ENCODE data around the gene USP49. TPM values are rescaled to one million over a fixed set of nuclear protein-coding genes. Genes with fewer than 3 reads are reported as not detected.

USP49 gene
- total and polyA plus RNA-seq, 7 experiments from 2014 or later: 0.44 to 6.0 (median 2.4) TPM

GRCh38 chr6:41777551-41778285 lies 117.5 kb downstream of the USP49 start:
- H3K36me3 ChIP-seq (ENCODE audit: control insufficient read depth in 2 of 3, insufficient read depth in 3 of 3, low read length in 3 of 3): peaks cover 0 to 33% (median 0%) of the 10 kb centered on the region in 3 experiments
- no peaks in the 10 kb centered on the region for H3K27me3 ChIP-seq (ENCODE audit: control insufficient read depth in 2 of 2, insufficient read depth in 2 of 2, low read length in 2 of 2)
- H3K4me1 ChIP-seq (ENCODE audit: control insufficient read depth in 2 of 2, insufficient read depth in 2 of 2, low read length in 2 of 2): peaks cover 7 to 9% of the 10 kb centered on the region in 2 donors
- H3K4me3 ChIP-seq (ENCODE audit: low read length): no peak overlapping the region
- DNase-seq: no peak
- peaks cover 10 to 26% (median 20%) of the 10 kb centered on the region in 7 donors for H3K4me1 Mint-ChIP-seq
- H3K27ac ChIP-seq (ENCODE audit: low read depth, low read length): no peak overlapping the region
- H3K9me3 ChIP-seq (ENCODE audit: control insufficient read depth in 2 of 3, low read length in 3 of 3): no peaks in the 10 kb centered on the region
- peak overlapping the region in 4 of 10 donors; percentile 5 to 63 (median 14) for H3K4me3 Mint-ChIP-seq
- H3K36me3 Mint-ChIP-seq: peaks cover 0 to 19% (median 10%) of the 10 kb centered on the region in 5 donors
- H3K9me3 Mint-ChIP-seq: peaks cover 0 to 2% (median 0%) of the 10 kb centered on the region in 11 donors
- H3K27ac Mint-ChIP-seq: peak overlapping the region in 1 of 9 donors; percentile 24
- ChIA-PET POLR2A (interaction anchor here (0.7 to 1.4 kb wide), 3 partner anchors 10 to 135 kb away, joined by 3 to 7 read pairs (median 6); partner anchors contain the start of gene TOMM6), CTCF (interaction anchor here (1.1 kb wide), 1 partner anchor 9 kb away, joined by 4 read pairs; no protein-coding TSS in a partner anchor)
- intact Hi-C loops (cut with micrococcal nuclease): no loop called here
- H3K27me3 Mint-ChIP-seq: peaks cover 0 to 13% (median 0%) of the 10 kb centered on the region in 5 donors
- ATAC-seq: no peak

- Mint-ChIP-seq H3K36me3 (peaks cover 5 to 36% (median 17%) of the 10 kb centered on the region in 5 donors), H3K4me3 (no peak overlapping the region)
- no peak for ATAC-seq
Observed at GRCh38 chr6:41775293-41775882, 119.8 kb downstream of the USP49 start.

GRCh38 chr6:41774841-41775240 lies 120.3 kb downstream of the USP49 start:
- ATAC-seq (no peak), DNase-seq (no peak)
- H3K4me3 Mint-ChIP-seq: no peak overlapping the region
- Histone ChIP-seq H3K4me3 (ENCODE audit: low read length) (no peak overlapping the region), H3K9me3 (ENCODE audit: control insufficient read depth in 2 of 3, low read length in 3 of 3) (no peaks in the 10 kb centered on the region), H3K27me3 (ENCODE audit: control insufficient read depth in 2 of 2, insufficient read depth in 2 of 2, low read length in 2 of 2) (no peaks in the 10 kb centered on the region), H3K36me3 (ENCODE audit: control insufficient read depth in 2 of 3, insufficient read depth in 3 of 3, low read length in 3 of 3) (peaks cover 0 to 60% (median 0%) of the 10 kb centered on the region in 3 experiments), H3K27ac (ENCODE audit: low read depth, low read length) (no peak overlapping the region), H3K4me1 (ENCODE audit: control insufficient read depth in 2 of 2, insufficient read depth in 2 of 2, low read length in 2 of 2) (peaks cover 5 to 7% of the 10 kb centered on the region in 2 donors)
- ChIA-PET POLR2A (interaction anchor here (1.0 kb wide), 1 partner anchor 12 kb away, joined by 3 read pairs; the partner anchor contains the start of gene TOMM6), CTCF (interaction anchor here (1.0 to 1.5 kb wide), 2 partner anchors 172 to 254 kb away, joined by 3 to 6 read pairs; no protein-coding TSS in a partner anchor)
- H3K27ac Mint-ChIP-seq: no peak overlapping the region
- intact Hi-C loops (cut with micrococcal nuclease): no loop called here
- H3K36me3 Mint-ChIP-seq: peaks cover 5 to 38% (median 17%) of the 10 kb centered on the region in 5 donors
- no peaks in the 10 kb centered on the region for H3K27me3 Mint-ChIP-seq
- peaks cover 0 to 2% (median 0%) of the 10 kb centered on the region in 11 donors for H3K9me3 Mint-ChIP-seq
- peaks cover 6 to 16% (median 11%) of the 10 kb centered on the region in 7 donors for H3K4me1 Mint-ChIP-seq

More at GRCh38 chr6:41775293-41775882, 119.8 kb downstream of the USP49 start:
- Mint-ChIP-seq H3K27me3 (no peaks in the 10 kb centered on the region), H3K27ac (no peak overlapping the region), H3K9me3 (peaks cover 0 to 2% (median 0%) of the 10 kb centered on the region in 11 donors), H3K4me1 (peaks cover 6 to 18% (median 11%) of the 10 kb centered on the region in 7 donors)
- Histone ChIP-seq H3K27ac (ENCODE audit: low read depth, low read length) (no peak overlapping the region), H3K4me3 (ENCODE audit: low read length) (no peak overlapping the region), H3K36me3 (ENCODE audit: control insufficient read depth in 2 of 3, insufficient read depth in 3 of 3, low read length in 3 of 3) (peaks cover 0 to 57% (median 0%) of the 10 kb centered on the region in 3 experiments), H3K4me1 (ENCODE audit: control insufficient read depth in 2 of 2, insufficient read depth in 2 of 2, low read length in 2 of 2) (peaks cover 5 to 7% of the 10 kb centered on the region in 2 donors), H3K27me3 (ENCODE audit: control insufficient read depth in 2 of 2, insufficient read depth in 2 of 2, low read length in 2 of 2) (no peaks in the 10 kb centered on the region), H3K9me3 (ENCODE audit: control insufficient read depth in 2 of 3, low read length in 3 of 3) (no peaks in the 10 kb centered on the region)
- DNase-seq: no peak
- intact Hi-C loops (cut with micrococcal nuclease): no loop called here
- ChIA-PET POLR2A (interaction anchor here (1.0 kb wide), 1 partner anchor 12 kb away, joined by 3 read pairs; the partner anchor contains the start of gene TOMM6), CTCF (interaction anchor here (1.0 to 1.5 kb wide), 2 partner anchors 173 to 253 kb away, joined by 3 to 6 read pairs; no protein-coding TSS in a partner anchor)

GRCh38 chr6:41771058-41771983 lies 123.9 kb downstream of the USP49 start:
- H3K4me3 Mint-ChIP-seq: no peak overlapping the region
- H3K4me1 ChIP-seq (ENCODE audit: control insufficient read depth in 2 of 2, insufficient read depth in 2 of 2, low read length in 2 of 2): no peaks in the 10 kb centered on the region
- ChIA-PET POLR2A (no interaction called here), CTCF (no interaction called here)
- DNase-seq (no peak), ATAC-seq (no peak)
- intact Hi-C loops (cut with micrococcal nuclease): no loop called here
- no peaks in the 10 kb centered on the region for H3K27me3 ChIP-seq (ENCODE audit: control insufficient read depth in 2 of 2, insufficient read depth in 2 of 2, low read length in 2 of 2)
- H3K9me3 Mint-ChIP-seq: peaks cover 0 to under 1% (median 0%) of the 10 kb centered on the region in 11 donors
- H3K36me3 ChIP-seq (ENCODE audit: control insufficient read depth in 2 of 3, insufficient read depth in 3 of 3, low read length in 3 of 3): peaks cover 0 to 50% (median 0%) of the 10 kb centered on the region in 3 experiments
- H3K4me1 Mint-ChIP-seq: peaks cover 1 to 13% (median 6%) of the 10 kb centered on the region in 7 donors
- no peaks in the 10 kb centered on the region for H3K27me3 Mint-ChIP-seq
- H3K27ac ChIP-seq (ENCODE audit: low read depth, low read length): no peak overlapping the region
- H3K4me3 ChIP-seq (ENCODE audit: low read length): no peak overlapping the region
- peaks cover 5 to 38% (median 17%) of the 10 kb centered on the region in 5 donors for H3K36me3 Mint-ChIP-seq
- H3K27ac Mint-ChIP-seq: no peak overlapping the region
- no peaks in the 10 kb centered on the region for H3K9me3 ChIP-seq (ENCODE audit: control insufficient read depth in 2 of 3, low read length in 3 of 3)

GRCh38 chr6:41770381-41771057 lies 124.7 kb downstream of the USP49 start:
- H3K4me1 Mint-ChIP-seq: peaks cover 1 to 13% (median 6%) of the 10 kb centered on the region in 7 donors
- H3K27me3 ChIP-seq (ENCODE audit: control insufficient read depth in 2 of 2, insufficient read depth in 2 of 2, low read length in 2 of 2): no peaks in the 10 kb centered on the region
- H3K27ac Mint-ChIP-seq: no peak overlapping the region
- H3K27ac ChIP-seq (ENCODE audit: low read depth, low read length): no peak overlapping the region
- H3K36me3 Mint-ChIP-seq: peaks cover 5 to 35% (median 17%) of the 10 kb centered on the region in 5 donors
- no peaks in the 10 kb centered on the region for H3K4me1 ChIP-seq (ENCODE audit: control insufficient read depth in 2 of 2, insufficient read depth in 2 of 2, low read length in 2 of 2)
- H3K4me3 ChIP-seq (ENCODE audit: low read length): no peak overlapping the region
- DNase-seq: no peak
- H3K4me3 Mint-ChIP-seq: peak overlapping the region in 1 of 10 donors; percentile 34
- intact Hi-C loops (cut with micrococcal nuclease): no loop called here
- H3K36me3 ChIP-seq (ENCODE audit: control insufficient read depth in 2 of 3, insufficient read depth in 3 of 3, low read length in 3 of 3): peaks cover 0 to 47% (median 0%) of the 10 kb centered on the region in 3 experiments
- H3K9me3 Mint-ChIP-seq: peaks cover 0 to 2% (median 0%) of the 10 kb centered on the region in 11 donors
- no peaks in the 10 kb centered on the region for H3K27me3 Mint-ChIP-seq
- ChIA-PET CTCF (interaction anchor here (0.8 kb wide), 1 partner anchor 11 kb away, joined by 3 read pairs; no protein-coding TSS in a partner anchor), POLR2A (no interaction called here)
- H3K9me3 ChIP-seq (ENCODE audit: control insufficient read depth in 2 of 3, low read length in 3 of 3): no peaks in the 10 kb centered on the region
- ATAC-seq: no peak

Measured in naive thymus-derived CD4-positive, alpha-beta T cell (primary cell).